Liver (tissue), 4 donors: ENCODE results near the gene ISX. TPM values are rescaled to one million over a fixed set of nuclear protein-coding genes. Genes with fewer than 3 reads are reported as not detected.

Experiments
- polyA plus RNA-seq, 2 donors: library from polyadenylated mRNA; stranded (reverse) in 1 of 2; unstranded in 1 of 2; fragments of 200-250 nt in 1 of 2; fragments of >200 nt in 1 of 2; fragmentation: Nextera tagmentation in 1 of 2; extraction: Ambion mirVana in 1 of 2; gene quantifications; one replicate each; pipeline versions ENCODE4 v1.2.1 to v1.2.3, GENCODE V29; 2013 to 2015
- total RNA-seq, 2 donors: library from RNA; depleted of rRNA; stranded (reverse); fragments of >200 nt; gene quantifications; one replicate each; pipeline ENCODE4 v1.2.3, GENCODE V29; 2014
- donor health status: healthy.
- donor health status: healthy.
- donor health status: healthy.

ISX gene
- total and polyA plus RNA-seq, 4 donors: 0.03 to 2.7 TPM; not detected in 2

Other genes with a start within 250 kb of the ISX start
- gene HMGXB4, start 191.3 kb downstream of the ISX start, total RNA-seq: 1 to 10 TPM; 8.0 to 9.9 TPM
- 1 to 10 TPM; 4.0 to 6.9 TPM for gene HMGXB4, start 191.3 kb downstream of the ISX start, polyA plus RNA-seq
- gene TOM1, start 233.7 kb downstream of the ISX start, total RNA-seq: 10 to 100 TPM; 17.9 to 53.0 TPM
- 10 to 100 TPM; 49.7 to 51.3 TPM for gene TOM1, start 233.7 kb downstream of the ISX start, polyA plus RNA-seq